B cell (primary cell): ENCODE measurements around the gene ITGA3.

Experiments used
- EZH2 ChIP-seq: IDR thresholded peaks from 2 replicates; pipeline ENCODE4 v1.6.1; 2012; ENCODE audit warnings: borderline replicate concordance, low read depth, mild to moderate bottlenecking, moderate library complexity, low read length; ENCODE audit not compliant: insufficient read depth, poor library complexity, severe bottlenecking
- TF ChIP-seq, protein P1 (sequence below): fragments of 200-600 bp; IDR thresholded peaks from one replicate; pipeline ENCODE4 v1.8.0; 2022; ENCODE audit warnings: antibody characterized with exemption, mild to moderate bottlenecking

DNA sequence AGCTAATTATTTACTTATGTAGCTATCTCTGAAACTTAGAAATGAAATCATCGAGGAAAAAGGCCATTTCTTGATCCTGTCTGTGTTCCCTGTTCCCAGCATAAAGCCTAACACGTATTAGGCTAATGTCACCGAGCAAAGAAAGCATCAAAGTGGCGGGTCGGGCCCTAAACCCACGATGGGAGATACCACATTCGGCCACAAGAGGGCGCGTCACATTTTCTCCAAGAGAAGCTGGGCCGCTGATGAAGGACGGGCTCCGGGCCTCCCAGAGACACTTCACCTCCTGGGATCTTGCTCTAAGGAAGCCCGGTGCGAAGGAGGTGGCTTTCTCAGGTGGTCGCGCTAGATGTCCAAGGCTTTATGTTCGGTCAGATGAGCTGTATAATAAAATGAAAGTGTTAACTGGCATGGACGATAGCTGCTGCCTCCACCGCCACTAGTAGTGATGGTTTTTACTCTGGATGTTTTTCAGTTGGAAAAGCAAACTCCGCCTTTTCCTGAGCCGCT lies 38.4 kb downstream of the ITGA3 start:
- TF ChIP-seq, protein P1, sequence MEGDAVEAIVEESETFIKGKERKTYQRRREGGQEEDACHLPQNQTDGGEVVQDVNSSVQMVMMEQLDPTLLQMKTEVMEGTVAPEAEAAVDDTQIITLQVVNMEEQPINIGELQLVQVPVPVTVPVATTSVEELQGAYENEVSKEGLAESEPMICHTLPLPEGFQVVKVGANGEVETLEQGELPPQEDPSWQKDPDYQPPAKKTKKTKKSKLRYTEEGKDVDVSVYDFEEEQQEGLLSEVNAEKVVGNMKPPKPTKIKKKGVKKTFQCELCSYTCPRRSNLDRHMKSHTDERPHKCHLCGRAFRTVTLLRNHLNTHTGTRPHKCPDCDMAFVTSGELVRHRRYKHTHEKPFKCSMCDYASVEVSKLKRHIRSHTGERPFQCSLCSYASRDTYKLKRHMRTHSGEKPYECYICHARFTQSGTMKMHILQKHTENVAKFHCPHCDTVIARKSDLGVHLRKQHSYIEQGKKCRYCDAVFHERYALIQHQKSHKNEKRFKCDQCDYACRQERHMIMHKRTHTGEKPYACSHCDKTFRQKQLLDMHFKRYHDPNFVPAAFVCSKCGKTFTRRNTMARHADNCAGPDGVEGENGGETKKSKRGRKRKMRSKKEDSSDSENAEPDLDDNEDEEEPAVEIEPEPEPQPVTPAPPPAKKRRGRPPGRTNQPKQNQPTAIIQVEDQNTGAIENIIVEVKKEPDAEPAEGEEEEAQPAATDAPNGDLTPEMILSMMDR = peak; percentile 92
- no peak for TF ChIP-seq EZH2
